ENCODE measurements around the gene LHX2. TPM values are rescaled to one million over a fixed set of nuclear protein-coding genes. Genes with fewer than 3 reads are reported as not detected.

LHX2 gene
- total RNA-seq, 2 donors from 2014 or later = 0.23 TPM; not detected in 1

DNA sequence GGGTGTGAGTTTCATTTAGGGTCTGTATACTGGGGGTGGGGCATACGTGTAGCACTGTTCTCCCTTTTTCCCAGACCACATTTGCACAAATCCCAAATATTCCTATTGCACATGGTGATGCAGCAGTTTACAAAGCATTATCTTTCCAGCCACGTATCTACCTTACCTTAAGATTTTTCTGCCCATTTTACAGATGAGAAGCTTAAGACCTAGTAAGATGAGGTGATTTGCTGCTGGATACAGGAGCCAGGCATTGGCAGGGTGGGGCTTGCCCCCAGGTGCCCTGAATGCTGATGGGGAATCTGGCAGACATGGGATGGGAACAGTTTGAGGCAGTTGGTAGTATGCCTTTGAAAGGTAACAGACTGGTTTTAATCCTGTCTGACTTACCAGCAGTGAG lies 12.5 kb downstream of the LHX2 start:
- intact Hi-C loops (cut with DNase I) = no loop called here
- Histone ChIP-seq H3K4me1 (replicated peaks) (no peaks in the 10 kb centered on the region), H3K4me3 (no peak overlapping the region), H3K27me3 (replicated peaks; ENCODE audit: insufficient read depth) (peaks cover 30% of the 10 kb centered on the region), H3K9me3 (no peaks in the 10 kb centered on the region), H3K36me3 (no peaks in the 10 kb centered on the region), H3K27ac (no peak overlapping the region)
- DNase-seq (ENCODE audit: low spot score) = no peak
- 79% methylated on average over 2 of the region's 2 CpGs for WGBS
- TF ChIP-seq POLR2A (IDR thresholded peaks at IDR 0.05) (no peak), POLR2AphosphoS5 (IDR thresholded peaks at IDR 0.05) (no peak)
- TF ChIP-seq, protein P1, sequence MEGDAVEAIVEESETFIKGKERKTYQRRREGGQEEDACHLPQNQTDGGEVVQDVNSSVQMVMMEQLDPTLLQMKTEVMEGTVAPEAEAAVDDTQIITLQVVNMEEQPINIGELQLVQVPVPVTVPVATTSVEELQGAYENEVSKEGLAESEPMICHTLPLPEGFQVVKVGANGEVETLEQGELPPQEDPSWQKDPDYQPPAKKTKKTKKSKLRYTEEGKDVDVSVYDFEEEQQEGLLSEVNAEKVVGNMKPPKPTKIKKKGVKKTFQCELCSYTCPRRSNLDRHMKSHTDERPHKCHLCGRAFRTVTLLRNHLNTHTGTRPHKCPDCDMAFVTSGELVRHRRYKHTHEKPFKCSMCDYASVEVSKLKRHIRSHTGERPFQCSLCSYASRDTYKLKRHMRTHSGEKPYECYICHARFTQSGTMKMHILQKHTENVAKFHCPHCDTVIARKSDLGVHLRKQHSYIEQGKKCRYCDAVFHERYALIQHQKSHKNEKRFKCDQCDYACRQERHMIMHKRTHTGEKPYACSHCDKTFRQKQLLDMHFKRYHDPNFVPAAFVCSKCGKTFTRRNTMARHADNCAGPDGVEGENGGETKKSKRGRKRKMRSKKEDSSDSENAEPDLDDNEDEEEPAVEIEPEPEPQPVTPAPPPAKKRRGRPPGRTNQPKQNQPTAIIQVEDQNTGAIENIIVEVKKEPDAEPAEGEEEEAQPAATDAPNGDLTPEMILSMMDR (IDR thresholded peaks at IDR 0.05) = no peak

DNA sequence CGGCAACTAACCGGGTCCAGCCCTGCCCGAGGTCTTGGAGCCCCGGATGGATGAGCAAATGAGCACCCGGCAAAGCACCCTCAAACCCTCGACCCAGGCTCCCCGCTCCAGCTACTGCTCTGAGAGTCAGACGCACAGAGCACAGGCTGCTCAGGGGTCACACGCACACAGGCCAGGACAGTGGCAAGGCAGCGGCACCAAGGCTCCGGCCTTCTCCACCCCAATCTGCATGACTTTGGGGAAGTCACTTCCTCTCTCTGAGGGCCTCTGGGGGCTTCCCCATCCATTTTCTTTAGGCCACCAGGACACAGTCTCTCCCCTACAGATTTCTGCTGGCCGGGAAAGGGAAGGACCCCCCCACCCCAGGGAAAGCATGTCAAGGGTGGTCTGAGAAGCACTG lies 18.0 kb downstream of the LHX2 start:
- WGBS = 82% methylated on average over 12 of the region's 12 CpGs
- intact Hi-C loops (cut with DNase I) = no loop called here
- TF ChIP-seq POLR2AphosphoS5 (IDR thresholded peaks at IDR 0.05) = no peak
- TF ChIP-seq POLR2A (IDR thresholded peaks at IDR 0.05) = no peak
- TF ChIP-seq, protein P1 (IDR thresholded peaks at IDR 0.05) = no peak
- Histone ChIP-seq H3K4me1 (replicated peaks) (no peaks in the 10 kb centered on the region), H3K4me3 (no peak overlapping the region), H3K36me3 (no peaks in the 10 kb centered on the region), H3K27ac (no peak overlapping the region), H3K9me3 (no peaks in the 10 kb centered on the region), H3K27me3 (replicated peaks; ENCODE audit: insufficient read depth) (peaks cover 6% of the 10 kb centered on the region)
- DNase-seq (ENCODE audit: low spot score) = no peak

DNA sequence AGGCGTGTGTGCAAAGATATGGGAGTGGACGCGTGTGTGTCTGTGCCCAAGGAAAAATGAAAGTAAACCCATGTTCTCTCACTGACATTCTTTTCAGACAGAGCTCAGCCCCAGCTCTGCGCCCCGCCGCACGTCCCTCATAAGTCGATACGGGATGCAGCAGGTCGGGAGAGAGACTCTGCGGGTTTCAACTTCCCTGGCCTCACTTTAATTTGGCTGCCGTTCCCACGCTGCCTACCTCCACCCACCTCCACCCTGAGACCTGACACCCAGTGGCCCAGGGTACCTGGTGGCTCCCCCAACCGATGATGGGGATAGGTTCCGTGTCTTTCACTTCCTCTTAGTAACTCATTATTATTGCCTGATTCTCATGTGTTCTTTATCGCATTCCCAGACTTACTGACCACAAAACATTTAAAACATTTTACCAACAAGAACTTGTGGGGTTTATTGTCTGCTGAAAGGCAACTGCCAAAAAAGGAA lies 19.4 kb downstream of the LHX2 start:
- TF ChIP-seq POLR2A (IDR thresholded peaks at IDR 0.05) (no peak), POLR2AphosphoS5 (IDR thresholded peaks at IDR 0.05) (no peak)
- TF ChIP-seq, protein P1 (IDR thresholded peaks at IDR 0.05) = no peak
- peaks cover 6% of the 10 kb centered on the region for H3K27me3 ChIP-seq (replicated peaks; ENCODE audit: insufficient read depth)
- no peaks in the 10 kb centered on the region for H3K4me1 ChIP-seq (replicated peaks)
- no peaks in the 10 kb centered on the region for H3K36me3 ChIP-seq
- H3K9me3 ChIP-seq = no peaks in the 10 kb centered on the region
- intact Hi-C loops (cut with DNase I) = no loop called here
- WGBS = 36% methylated on average over 16 of the region's 16 CpGs
- H3K27ac ChIP-seq = no peak overlapping the region
- H3K4me3 ChIP-seq = no peak overlapping the region
- DNase-seq (ENCODE audit: low spot score) = no peak

DNA sequence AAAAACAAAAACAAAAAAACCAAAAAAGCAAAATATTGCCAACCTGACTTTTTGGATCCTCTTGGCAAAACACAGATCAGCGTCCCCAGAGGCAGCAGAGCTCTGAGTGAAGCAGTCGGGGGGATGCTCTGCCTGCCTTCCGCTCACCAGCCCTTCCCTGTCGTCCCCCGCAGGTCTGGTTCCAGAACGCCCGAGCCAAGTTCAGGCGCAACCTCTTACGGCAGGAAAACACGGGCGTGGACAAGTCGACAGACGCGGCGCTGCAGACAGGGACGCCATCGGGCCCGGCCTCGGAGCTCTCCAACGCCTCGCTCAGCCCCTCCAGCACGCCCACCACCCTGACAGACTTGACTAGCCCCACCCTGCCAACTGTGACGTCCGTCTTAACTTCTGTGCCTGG lies 20.7 kb downstream of the LHX2 start:
- Histone ChIP-seq H3K36me3 (no peaks in the 10 kb centered on the region), H3K27me3 (replicated peaks; ENCODE audit: insufficient read depth) (peaks cover 6% of the 10 kb centered on the region), H3K27ac (no peak overlapping the region), H3K9me3 (no peaks in the 10 kb centered on the region), H3K4me1 (replicated peaks) (no peaks in the 10 kb centered on the region), H3K4me3 (no peak overlapping the region)
- no peak for DNase-seq (ENCODE audit: low spot score)
- 11% methylated on average over 24 of the region's 24 CpGs for WGBS
- intact Hi-C loops (cut with DNase I) = no loop called here
- TF ChIP-seq, protein P1 (IDR thresholded peaks at IDR 0.05) = no peak
- TF ChIP-seq POLR2AphosphoS5 (IDR thresholded peaks at IDR 0.05) (no peak), POLR2A (IDR thresholded peaks at IDR 0.05) (no peak)

DNA sequence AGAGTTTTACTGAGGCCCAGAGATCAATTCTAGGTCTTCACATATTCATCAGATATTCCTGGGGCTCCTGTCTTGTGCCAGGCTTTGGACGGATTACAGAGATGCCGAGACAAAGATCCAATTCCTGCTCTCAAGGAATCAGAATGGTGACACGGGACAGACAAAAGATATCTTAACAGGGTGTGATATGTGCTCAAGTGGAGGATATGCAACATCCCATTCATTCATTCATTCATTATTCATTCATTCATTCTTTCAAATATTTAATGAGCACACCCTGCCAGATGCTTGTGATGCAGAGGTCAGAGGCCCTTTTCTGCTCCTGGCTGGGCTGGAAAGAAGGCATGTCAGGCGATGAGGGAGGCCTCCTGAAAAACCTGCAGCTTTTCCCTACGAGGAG lies 21.8 kb downstream of the LHX2 start:
- no peaks in the 10 kb centered on the region for H3K4me1 ChIP-seq (replicated peaks)
- TF ChIP-seq POLR2AphosphoS5 (IDR thresholded peaks at IDR 0.05) (no peak), POLR2A (IDR thresholded peaks at IDR 0.05) (no peak)
- TF ChIP-seq, protein P1 (IDR thresholded peaks at IDR 0.05) = no peak
- no peaks in the 10 kb centered on the region for H3K9me3 ChIP-seq
- H3K4me3 ChIP-seq = no peak overlapping the region
- WGBS = 94% methylated on average over 5 of the region's 5 CpGs
- peaks cover 6% of the 10 kb centered on the region for H3K27me3 ChIP-seq (replicated peaks; ENCODE audit: insufficient read depth)
- no peak overlapping the region for H3K27ac ChIP-seq
- DNase-seq (ENCODE audit: low spot score) = no peak
- intact Hi-C loops (cut with DNase I) = no loop called here
- H3K36me3 ChIP-seq = no peaks in the 10 kb centered on the region

Data from prostate gland (tissue), 2 donors.